IMR-90 (cell line): ENCODE data around the gene IRAK3.

Source experiments
- CEBPB ChIP-seq: IDR thresholded peaks from 2 replicates; pipeline ENCODE4 v1.6.1; 2012; ENCODE audit warnings: low read depth, low read length, improper control_type of control experiment
- CHD1 ChIP-seq: IDR thresholded peaks from 2 replicates; pipeline ENCODE4 v1.6.1; 2012; ENCODE audit warnings: low read depth, low read length, improper control_type of control experiment
- CTCF ChIP-seq: conservative IDR thresholded peaks from 2 replicates; pipeline ENCODE4 v1.5.1; 2012; ENCODE audit warnings: mild to moderate bottlenecking, low read depth, low read length, improper control_type of control experiment
- MAFK ChIP-seq: IDR thresholded peaks from 2 replicates; pipeline ENCODE4 v1.6.1; 2012; ENCODE audit warnings: low read depth, low read length, improper control_type of control experiment
- POLR2A ChIP-seq: IDR thresholded peaks from 2 replicates; pipeline ENCODE4 v1.6.1; 2012; ENCODE audit warnings: mild to moderate bottlenecking, low read depth, low read length

GRCh38 chr12:66269142-66269541, 80.1 kb downstream of the IRAK3 start:
- no peak for TF ChIP-seq MAFK
- TF ChIP-seq CHD1, result no peak
- no peak for TF ChIP-seq CEBPB
- no peak for TF ChIP-seq CTCF
- no peak for TF ChIP-seq POLR2A
